Endothelial cell of umbilical vein (primary cell): Measurements from ENCODE around the gene RAD52. TPM values are rescaled to one million over a fixed set of nuclear protein-coding genes. Genes with fewer than 3 reads are reported as not detected.

Source experiments
- BruUV-seq: library from RNA; stranded (reverse); fragments of 400-500 nt; replicated peaks from 2 replicates; lab custom pipeline; 2021; lab: Mats Ljungman, UMichigan
- CTCF ChIA-PET: fragments of 300-600, 350-600 bp; sonication (Branson Sonifier 250); formaldehyde crosslinking; loops from one replicate; lab custom pipeline; 2021; ENCODE audit warnings: antibody characterized with exemption, inconsistent platforms; lab: Charles Lee
- POLR2A ChIA-PET: fragments of 300-600, 350-600 bp; sonication (Branson Sonifier 250); formaldehyde crosslinking; loops from one replicate; lab custom pipeline; 2021; ENCODE audit warnings: antibody characterized with exemption, inconsistent platforms; lab: Charles Lee
- DNase-seq: peaks from one replicate; pipeline ENCODE4 v3.0.0-alpha.2; 2011; ENCODE audit warnings: low read depth, low spot score
- FAIRE-seq: peaks from 2 replicates; lab custom pipeline; 2011; peaks lifted over from hg19 to GRCh38; lab: Jason Lieb, UNC
- H2AFZ ChIP-seq: 2 replicates; pipeline ENCODE4 v1.6.0; 2012; ENCODE audit warnings: low read depth, low read length, control low read depth, inconsistent platforms
- H3K27ac ChIP-seq: 2 replicates; pipeline ENCODE4 v1.5.1; 2011; ENCODE audit warnings: low read depth, mild to moderate bottlenecking, control low read depth, low read length, moderate library complexity; ENCODE audit not compliant: insufficient read depth
- H3K27me3 ChIP-seq, 2 experiments: 2 replicates each; pipeline versions ENCODE4 v1.6.0 to v1.6.1; 2011; ENCODE audit warnings: low read length in 2 of 2, mixed read lengths in 1 of 2; ENCODE audit not compliant: control insufficient read depth in 2 of 2, insufficient read depth in 2 of 2
- H3K36me3 ChIP-seq, 2 experiments: 2 replicates in 1 of 2; 3 replicates in 1 of 2; pipeline ENCODE4 v1.5.1; 2011; ENCODE audit warnings: low read length in 2 of 2, mild to moderate bottlenecking in 1 of 2, moderate library complexity in 1 of 2; ENCODE audit not compliant: control insufficient read depth in 2 of 2, insufficient read depth in 2 of 2; ENCODE audit errors: extremely low read depth in 1 of 2
- H3K4me1 ChIP-seq: 3 replicates; pipeline ENCODE4 v1.5.1; 2011; ENCODE audit warnings: mild to moderate bottlenecking, low read length; ENCODE audit not compliant: control insufficient read depth, insufficient read depth; ENCODE audit errors: extremely low read depth
- H3K4me2 ChIP-seq: 2 replicates; pipeline ENCODE4 v1.6.1; 2011; ENCODE audit warnings: low read length, control low read depth, mixed read lengths; ENCODE audit not compliant: insufficient read depth
- H3K4me3 ChIP-seq, 3 experiments: fragments of 200-600 bp in 1 of 3; sonication (generic), shearing (Covaris generic) in 1 of 3; replicated peaks in 1 of 3; 2 replicates each; pipeline ENCODE4 v1.5.1; 2011 to 2016; ENCODE audit warnings: control low read depth in 3 of 3, low read length in 3 of 3, mild to moderate bottlenecking in 2 of 3, inconsistent platforms in 1 of 3, low read depth in 1 of 3, moderate library complexity in 1 of 3; ENCODE audit not compliant: insufficient read depth in 1 of 3
- H3K79me2 ChIP-seq: 2 replicates; pipeline ENCODE4 v1.6.0; 2012; ENCODE audit warnings: low read length, inconsistent platforms; ENCODE audit not compliant: control insufficient read depth, insufficient read depth
- H3K9ac ChIP-seq: replicated peaks from 2 replicates; pipeline ENCODE3; 2011; ENCODE audit warnings: low read length, control low read depth; ENCODE audit not compliant: insufficient read depth; ENCODE audit errors: extremely low read depth
- H3K9me1 ChIP-seq: replicated peaks from 3 replicates; pipeline ENCODE4 v1.6.0; 2011; ENCODE audit warnings: mild to moderate bottlenecking, low read length; ENCODE audit not compliant: control insufficient read depth, insufficient read depth; ENCODE audit errors: extremely low read depth
- H3K9me3 ChIP-seq: replicated peaks from 2 replicates; pipeline ENCODE4 v1.5.1; 2012; ENCODE audit warnings: low read length, inconsistent platforms; ENCODE audit not compliant: control insufficient read depth, insufficient read depth
- H4K20me1 ChIP-seq: replicated peaks from 2 replicates; pipeline ENCODE3; 2011; ENCODE audit warnings: mild to moderate bottlenecking, low read length; ENCODE audit not compliant: control insufficient read depth, insufficient read depth; ENCODE audit errors: extremely low read depth
- FOS ChIP-seq: IDR thresholded peaks from 2 replicates; pipeline ENCODE4 v1.6.1; 2011; ENCODE audit warnings: mild to moderate bottlenecking, low read length, moderate library complexity, borderline replicate concordance; ENCODE audit not compliant: insufficient read depth
- JUN ChIP-seq: IDR thresholded peaks from 2 replicates; pipeline ENCODE4 v1.6.1; 2011; ENCODE audit warnings: borderline replicate concordance, low read depth; ENCODE audit not compliant: insufficient read length, insufficient read depth
- POLR2A ChIP-seq: IDR thresholded peaks from 2 replicates; pipeline ENCODE4 v1.6.1; 2012; ENCODE audit warnings: low read depth, mild to moderate bottlenecking, control low read depth, low read length
- POLR2AphosphoS5 ChIP-seq: IDR thresholded peaks from 2 replicates; pipeline ENCODE4 v1.6.1; 2012; ENCODE audit warnings: low read depth, mild to moderate bottlenecking, control low read depth, low read length, moderate library complexity; ENCODE audit not compliant: insufficient read depth
- dilution Hi-C: fragments of 300-500 bp; cut with MboI; formaldehyde crosslinking; loops from one replicate; pipeline ENCODE4 v1.15.0; 2019; ENCODE audit warnings: low sequenced_read_pairs; ENCODE audit not compliant: extremely low pct_ligation_motif_present
- intact Hi-C: fragments of 100-400 bp; cut with micrococcal nuclease; formaldehyde crosslinking; loops from one replicate; pipeline ENCODE4 v1.10.0; 2022
- polyA plus RNA-seq, 4 experiments: library from polyadenylated mRNA; depleted of rRNA in 3 of 4; stranded (reverse) in 3 of 4; unstranded in 1 of 4; fragments of >200 nt; gene quantifications; 2 replicates each; pipeline versions ENCODE4 v1.2.1 to v1.2.3, GENCODE V29; 2011 to 2012; ENCODE audit warnings: missing spikeins in 1 of 4
- total RNA-seq: library from RNA; stranded (reverse); gene quantifications from 2 replicates; pipeline ENCODE4 v1.2.3, GENCODE V29; 2021
- TF ChIP-seq, protein P1 (sequence below): IDR thresholded peaks from 2 replicates; pipeline ENCODE4 v1.6.1; 2011; ENCODE audit not compliant: insufficient read depth, insufficient read length
- TF ChIP-seq, protein P2 (sequence below), 2 donors: IDR thresholded peaks; 1 replicate in 1 of 2; 2 replicates in 1 of 2; pipeline ENCODE4 v1.5.1; 2011; ENCODE audit warnings: low read length in 2 of 2, mild to moderate bottlenecking in 2 of 2, moderate library complexity in 2 of 2, control low read depth in 1 of 2, inconsistent platforms in 1 of 2, low read depth in 1 of 2; ENCODE audit not compliant: insufficient read depth in 1 of 2; ENCODE audit errors: extremely low read depth in 1 of 2

Gene RAD52
- total and polyA plus RNA-seq, 2 donors (not counting 3 experiments of a cell fraction or from before 2014, with no cell fraction given) = 9.4 to 16.1 TPM

DNA sequence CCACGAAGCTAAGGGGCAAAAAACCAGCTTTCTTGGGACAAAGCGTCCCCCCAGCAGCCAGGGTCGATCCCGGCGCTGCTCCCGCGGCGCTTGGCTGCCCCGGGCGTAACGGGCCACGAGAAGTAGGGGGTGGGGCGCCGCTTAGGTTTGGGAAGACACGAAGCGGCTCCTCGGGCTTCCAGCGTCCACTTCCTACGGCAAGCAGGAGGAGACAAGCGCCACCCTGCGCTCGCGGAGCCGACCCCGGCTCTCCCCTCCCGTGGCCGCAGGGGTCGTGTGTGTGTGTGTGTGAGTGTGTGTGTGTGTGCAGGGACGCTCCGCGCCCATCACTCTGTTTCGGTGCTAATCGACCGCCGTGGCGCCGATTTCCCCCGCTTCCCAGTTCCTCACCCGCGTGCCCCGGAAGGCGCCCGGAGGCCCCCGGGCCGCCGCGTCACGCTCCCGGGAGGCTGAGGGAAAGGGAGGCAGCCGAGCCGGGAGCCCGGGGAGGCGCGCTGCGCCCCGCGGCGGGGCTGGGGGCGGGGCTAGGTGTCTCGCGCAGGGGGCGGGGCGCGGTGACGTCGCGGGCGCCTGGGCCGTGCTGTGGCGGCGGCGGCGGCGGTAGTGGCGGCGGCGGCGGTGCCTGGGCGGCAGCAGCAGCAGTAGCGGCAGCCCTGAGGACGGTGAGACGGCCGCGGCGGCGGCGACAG lies 41.3 kb upstream of the RAD52 start, which contains the start of gene ERC1:
Gene ERC1, plus strand, starts transcription at position 563 of the 689 bp plus-strand sequence. CDS start 36,681 bp downstream, outside the sequence.
- Histone ChIP-seq H3K27me3 (no peaks in the 10 kb centered on the region), H4K20me1 (no peaks in the 10 kb centered on the region), H3K27ac (peak within 1 kb of the TSS; percentile 80), H3K9me1 (no peaks in the 10 kb centered on the region), H3K79me2 (peaks cover 25% of the 10 kb centered on the region), H3K9me3 (no peaks in the 10 kb centered on the region), H3K4me1 (peaks cover 25% of the 10 kb centered on the region), H3K4me3 (peak within 1 kb of the TSS; percentile 80 to 94 (median 80)), H3K4me2 (peak within 1 kb of the TSS; percentile 89), H3K9ac (peak within 1 kb of the TSS; percentile 90), H3K36me3 (no peaks in the 10 kb centered on the region), H2AFZ (peak within 1 kb of the TSS; percentile 77)
- DNase-seq (peak; percentile 82), FAIRE-seq (peak; percentile 74)
- TF ChIP-seq, protein P1, sequence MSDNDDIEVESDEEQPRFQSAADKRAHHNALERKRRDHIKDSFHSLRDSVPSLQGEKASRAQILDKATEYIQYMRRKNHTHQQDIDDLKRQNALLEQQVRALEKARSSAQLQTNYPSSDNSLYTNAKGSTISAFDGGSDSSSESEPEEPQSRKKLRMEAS = no peak
- TF ChIP-seq POLR2A (peak; percentile 60), JUN (no peak), POLR2AphosphoS5 (peak; percentile 93), FOS (no peak)
- TF ChIP-seq, protein P2, sequence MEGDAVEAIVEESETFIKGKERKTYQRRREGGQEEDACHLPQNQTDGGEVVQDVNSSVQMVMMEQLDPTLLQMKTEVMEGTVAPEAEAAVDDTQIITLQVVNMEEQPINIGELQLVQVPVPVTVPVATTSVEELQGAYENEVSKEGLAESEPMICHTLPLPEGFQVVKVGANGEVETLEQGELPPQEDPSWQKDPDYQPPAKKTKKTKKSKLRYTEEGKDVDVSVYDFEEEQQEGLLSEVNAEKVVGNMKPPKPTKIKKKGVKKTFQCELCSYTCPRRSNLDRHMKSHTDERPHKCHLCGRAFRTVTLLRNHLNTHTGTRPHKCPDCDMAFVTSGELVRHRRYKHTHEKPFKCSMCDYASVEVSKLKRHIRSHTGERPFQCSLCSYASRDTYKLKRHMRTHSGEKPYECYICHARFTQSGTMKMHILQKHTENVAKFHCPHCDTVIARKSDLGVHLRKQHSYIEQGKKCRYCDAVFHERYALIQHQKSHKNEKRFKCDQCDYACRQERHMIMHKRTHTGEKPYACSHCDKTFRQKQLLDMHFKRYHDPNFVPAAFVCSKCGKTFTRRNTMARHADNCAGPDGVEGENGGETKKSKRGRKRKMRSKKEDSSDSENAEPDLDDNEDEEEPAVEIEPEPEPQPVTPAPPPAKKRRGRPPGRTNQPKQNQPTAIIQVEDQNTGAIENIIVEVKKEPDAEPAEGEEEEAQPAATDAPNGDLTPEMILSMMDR (IDR thresholded peaks at IDR 0.05; ENCODE audit: extremely low read depth in 1 of 2, insufficient read depth in 1 of 2, low read depth in 1 of 2, low read length in 2 of 2) = peak in 1 of 2 donors; percentile 9
- no TSS peak for BruUV-seq
- CTCF ChIA-PET = interaction anchor here (1.1 to 6.6 kb wide), 5 partner anchors 9 to 102 kb away, joined by 3 to 66 read pairs (median 6); partner anchors contain the start of gene RAD52
- intact Hi-C loops = loop anchor here (1.0 to 5.0 kb wide), 4 partner anchors 42 to 349 kb away; partner anchors contain the start of gene RAD52
- POLR2A ChIA-PET = interaction anchor here (0.7 to 2.3 kb wide), 4 partner anchors 9 to 102 kb away, joined by 3 to 6 read pairs (median 5); partner anchors contain the start of gene RAD52
- dilution Hi-C loops = no loop called here
